ENCODE measurements around the gene NUMA1. TPM values are rescaled to one million over a fixed set of nuclear protein-coding genes. Genes with fewer than 3 reads are reported as not detected.
A peak's percentile ranks its signal among the peaks of the same experiment; 100 is the strongest.

The NUMA1 gene
- polyA plus RNA-seq, 1 donor from 2014 or later: 116 TPM

DNA sequence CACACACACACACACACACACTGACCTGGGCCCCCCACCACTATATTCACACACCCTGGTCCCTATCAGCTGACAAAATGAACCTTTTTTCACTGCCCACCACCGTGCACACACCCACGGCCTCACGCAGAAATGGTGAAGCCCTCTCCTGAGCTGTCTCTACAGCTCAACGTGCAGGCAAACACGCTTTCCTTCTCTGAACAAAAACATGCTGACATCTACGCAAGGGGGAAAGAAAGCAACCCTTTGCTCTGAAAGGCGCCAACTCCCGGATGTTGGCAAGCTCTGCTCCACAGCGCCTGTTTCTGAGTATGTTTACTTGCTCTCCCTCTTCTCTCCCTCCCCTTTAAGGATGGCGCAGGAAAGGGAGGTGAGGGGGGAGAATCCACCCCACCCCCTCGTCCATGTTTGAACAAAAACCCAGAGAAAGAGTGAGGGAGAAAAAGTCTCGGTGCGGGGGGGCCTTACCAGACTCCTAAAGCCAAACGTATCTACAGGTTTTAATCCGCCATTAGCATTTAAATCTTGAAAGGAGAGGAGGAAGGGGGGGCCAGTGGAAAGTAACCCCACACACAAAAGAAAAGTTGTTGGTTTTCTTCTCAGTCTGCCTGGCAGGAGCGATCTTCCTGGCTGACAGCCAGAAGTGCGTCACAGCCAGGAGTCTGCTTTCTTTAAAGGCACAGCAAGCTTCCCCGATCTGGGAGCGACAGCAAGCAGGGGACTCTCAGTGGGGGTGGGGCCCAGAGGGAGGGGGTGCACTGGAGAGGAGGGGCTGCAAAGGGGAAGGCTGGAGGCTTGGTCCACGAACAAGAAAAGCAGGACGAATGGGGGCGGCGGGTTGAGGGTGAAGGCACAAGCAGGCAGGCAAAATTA, 39.6 kb downstream of the NUMA1 start:
- Histone ChIP-seq H3K4me2 (ENCODE audit: low read length) (peak overlapping the region; percentile 86), H3K79me2 (replicated peaks; ENCODE audit: insufficient read depth, low read length) (peaks cover 45% of the 10 kb centered on the region), H3K36me3 (ENCODE audit: insufficient read depth, low read length) (no peaks in the 10 kb centered on the region), H3K27ac (ENCODE audit: low read length) (peak overlapping the region; percentile 99), H3K9me3 (ENCODE audit: low read length) (no peaks in the 10 kb centered on the region), H3F3A (ENCODE audit: insufficient read depth, low read length, poor library complexity, severe bottlenecking) (peaks cover 9% of the 10 kb centered on the region), H3K9me2 (ENCODE audit: insufficient read depth, low read length) (no peaks in the 10 kb centered on the region), H3K9ac (ENCODE audit: low read length) (peak overlapping the region; percentile 94), H3K27me3 (ENCODE audit: insufficient read depth, low read depth, low read length) (no peaks in the 10 kb centered on the region), H4K20me1 (ENCODE audit: insufficient read depth) (no peaks in the 10 kb centered on the region), H3K4me3 (ENCODE audit: low read length) (peak overlapping the region; percentile 67), H2AFZ (ENCODE audit: low read depth, low read length) (peak overlapping the region; percentile 71)
- TF ChIP-seq MXI1 (conservative IDR thresholded peaks at IDR 0.05; ENCODE audit: poor library complexity, severe bottlenecking): peak; percentile 94
- TF ChIP-seq EP300 (conservative IDR thresholded peaks at IDR 0.05; ENCODE audit: poor library complexity, severe bottlenecking): peak; percentile 82
- TF ChIP-seq, protein P1, sequence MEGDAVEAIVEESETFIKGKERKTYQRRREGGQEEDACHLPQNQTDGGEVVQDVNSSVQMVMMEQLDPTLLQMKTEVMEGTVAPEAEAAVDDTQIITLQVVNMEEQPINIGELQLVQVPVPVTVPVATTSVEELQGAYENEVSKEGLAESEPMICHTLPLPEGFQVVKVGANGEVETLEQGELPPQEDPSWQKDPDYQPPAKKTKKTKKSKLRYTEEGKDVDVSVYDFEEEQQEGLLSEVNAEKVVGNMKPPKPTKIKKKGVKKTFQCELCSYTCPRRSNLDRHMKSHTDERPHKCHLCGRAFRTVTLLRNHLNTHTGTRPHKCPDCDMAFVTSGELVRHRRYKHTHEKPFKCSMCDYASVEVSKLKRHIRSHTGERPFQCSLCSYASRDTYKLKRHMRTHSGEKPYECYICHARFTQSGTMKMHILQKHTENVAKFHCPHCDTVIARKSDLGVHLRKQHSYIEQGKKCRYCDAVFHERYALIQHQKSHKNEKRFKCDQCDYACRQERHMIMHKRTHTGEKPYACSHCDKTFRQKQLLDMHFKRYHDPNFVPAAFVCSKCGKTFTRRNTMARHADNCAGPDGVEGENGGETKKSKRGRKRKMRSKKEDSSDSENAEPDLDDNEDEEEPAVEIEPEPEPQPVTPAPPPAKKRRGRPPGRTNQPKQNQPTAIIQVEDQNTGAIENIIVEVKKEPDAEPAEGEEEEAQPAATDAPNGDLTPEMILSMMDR (IDR thresholded peaks at IDR 0.05; ENCODE audit: poor library complexity, severe bottlenecking): peak; percentile 43
- TF ChIP-seq SMC3 (conservative IDR thresholded peaks at IDR 0.05; ENCODE audit: poor library complexity): peak; percentile 33
- peak; percentile 87 for TF ChIP-seq TAF1 (IDR thresholded peaks at IDR 0.05; ENCODE audit: low read depth)
- TF ChIP-seq EZH2 (IDR thresholded peaks at IDR 0.05; ENCODE audit: borderline replicate concordance, insufficient read depth, low read length, poor library complexity, severe bottlenecking): no peak
- TF ChIP-seq RAD21 (conservative IDR thresholded peaks at IDR 0.05): peak; percentile 34
- TF ChIP-seq, protein P2, sequence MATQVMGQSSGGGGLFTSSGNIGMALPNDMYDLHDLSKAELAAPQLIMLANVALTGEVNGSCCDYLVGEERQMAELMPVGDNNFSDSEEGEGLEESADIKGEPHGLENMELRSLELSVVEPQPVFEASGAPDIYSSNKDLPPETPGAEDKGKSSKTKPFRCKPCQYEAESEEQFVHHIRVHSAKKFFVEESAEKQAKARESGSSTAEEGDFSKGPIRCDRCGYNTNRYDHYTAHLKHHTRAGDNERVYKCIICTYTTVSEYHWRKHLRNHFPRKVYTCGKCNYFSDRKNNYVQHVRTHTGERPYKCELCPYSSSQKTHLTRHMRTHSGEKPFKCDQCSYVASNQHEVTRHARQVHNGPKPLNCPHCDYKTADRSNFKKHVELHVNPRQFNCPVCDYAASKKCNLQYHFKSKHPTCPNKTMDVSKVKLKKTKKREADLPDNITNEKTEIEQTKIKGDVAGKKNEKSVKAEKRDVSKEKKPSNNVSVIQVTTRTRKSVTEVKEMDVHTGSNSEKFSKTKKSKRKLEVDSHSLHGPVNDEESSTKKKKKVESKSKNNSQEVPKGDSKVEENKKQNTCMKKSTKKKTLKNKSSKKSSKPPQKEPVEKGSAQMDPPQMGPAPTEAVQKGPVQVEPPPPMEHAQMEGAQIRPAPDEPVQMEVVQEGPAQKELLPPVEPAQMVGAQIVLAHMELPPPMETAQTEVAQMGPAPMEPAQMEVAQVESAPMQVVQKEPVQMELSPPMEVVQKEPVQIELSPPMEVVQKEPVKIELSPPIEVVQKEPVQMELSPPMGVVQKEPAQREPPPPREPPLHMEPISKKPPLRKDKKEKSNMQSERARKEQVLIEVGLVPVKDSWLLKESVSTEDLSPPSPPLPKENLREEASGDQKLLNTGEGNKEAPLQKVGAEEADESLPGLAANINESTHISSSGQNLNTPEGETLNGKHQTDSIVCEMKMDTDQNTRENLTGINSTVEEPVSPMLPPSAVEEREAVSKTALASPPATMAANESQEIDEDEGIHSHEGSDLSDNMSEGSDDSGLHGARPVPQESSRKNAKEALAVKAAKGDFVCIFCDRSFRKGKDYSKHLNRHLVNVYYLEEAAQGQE (IDR thresholded peaks at IDR 0.05; ENCODE audit: borderline replicate concordance): no peak
- peak; percentile 73 for TF ChIP-seq POLR2AphosphoS5 (IDR thresholded peaks at IDR 0.05)

DNA sequence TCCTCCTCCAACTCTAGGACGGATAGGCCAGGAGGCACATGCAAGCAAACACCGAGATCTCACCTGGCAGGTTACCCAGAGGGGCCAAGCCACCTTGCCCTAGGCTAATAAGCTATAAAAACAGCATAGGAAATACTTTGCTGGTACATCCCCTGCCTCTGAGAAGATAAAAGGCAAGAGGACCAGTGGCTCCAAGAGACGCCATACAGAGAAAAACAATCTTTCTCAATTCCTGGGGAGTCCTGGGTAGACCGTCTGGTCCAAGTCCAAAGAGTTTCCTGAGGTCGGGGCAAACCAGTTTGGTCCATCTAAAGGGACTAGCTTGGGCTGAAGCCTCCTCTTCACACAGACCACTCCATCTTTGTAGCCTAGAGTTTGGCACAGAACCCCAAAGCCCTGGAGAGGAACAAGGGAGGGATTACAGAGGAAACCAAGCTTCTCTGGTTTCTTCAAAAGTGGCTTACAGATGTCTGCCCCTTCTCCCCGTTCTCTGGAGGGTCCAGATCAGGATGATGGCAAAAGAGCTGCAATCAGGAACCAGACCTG, 40.4 kb downstream of the NUMA1 start:
- Histone ChIP-seq H3K27ac (ENCODE audit: low read length) (peak overlapping the region; percentile 99), H3K9me3 (ENCODE audit: low read length) (no peaks in the 10 kb centered on the region), H3K4me3 (ENCODE audit: low read length) (peak overlapping the region; percentile 67), H3K27me3 (ENCODE audit: insufficient read depth, low read depth, low read length) (no peaks in the 10 kb centered on the region), H3K9ac (ENCODE audit: low read length) (peak overlapping the region; percentile 94), H3K79me2 (replicated peaks; ENCODE audit: insufficient read depth, low read length) (peaks cover 50% of the 10 kb centered on the region), H2AFZ (ENCODE audit: low read depth, low read length) (peak overlapping the region; percentile 71), H3K4me2 (ENCODE audit: low read length) (peak overlapping the region; percentile 86), H3F3A (ENCODE audit: insufficient read depth, low read length, poor library complexity, severe bottlenecking) (peaks cover 9% of the 10 kb centered on the region), H3K9me2 (ENCODE audit: insufficient read depth, low read length) (no peaks in the 10 kb centered on the region), H4K20me1 (ENCODE audit: insufficient read depth) (no peaks in the 10 kb centered on the region), H3K36me3 (ENCODE audit: insufficient read depth, low read length) (no peaks in the 10 kb centered on the region)
- TF ChIP-seq TAF1 (IDR thresholded peaks at IDR 0.05; ENCODE audit: low read depth): no peak
- no peak for TF ChIP-seq POLR2AphosphoS5 (IDR thresholded peaks at IDR 0.05)
- TF ChIP-seq SMC3 (conservative IDR thresholded peaks at IDR 0.05; ENCODE audit: poor library complexity): no peak
- TF ChIP-seq MXI1 (conservative IDR thresholded peaks at IDR 0.05; ENCODE audit: poor library complexity, severe bottlenecking): no peak
